Left cardiac atrium (tissue), 4 donors: ENCODE data around the gene SHISAL1. TPM values are rescaled to one million over a fixed set of nuclear protein-coding genes. Genes with fewer than 3 reads are reported as not detected.

Experiments used
- ATAC-seq, 2 donors: fragments of 200-7000 bp; cut with Tn5 transposase; one replicate each; pipeline ENCODE4 v1.9.1; 2020; ENCODE audit warnings: mild to moderate bottlenecking in 2 of 2, moderate library complexity in 2 of 2
- DNase-seq: peaks from one replicate; pipeline ENCODE4 v3.0.0-alpha.2; 2020
- intact Hi-C, 2 donors: fragments of 100-400 bp; cut with DNase I; formaldehyde crosslinking; loops; one replicate each; pipeline versions ENCODE4 v1.14.1 to v1.15.1; 2022 to 2023
- total RNA-seq, 2 donors: library from RNA; stranded (reverse); fragmentation: NEBNext Ultra II Directional; extraction: Animal tissue kit (Norgen Biotek cat#: 25700); gene quantifications; one replicate each; pipeline ENCODE4 v1.2.1, GENCODE V29; 2021
- donor health status: DM: no; HTN: yes; CAD: no.
- donor health status: DM: no; HTN: yes; CAD: no; lungs with severe emphysema.
- donor health status: DM: yes; HTN: yes; CAD: no.
- donor health status: Dilated cardiomyopathy.

Gene SHISAL1
- total RNA-seq, 2 donors from 2014 or later, result 1.4 to 4.2 TPM

GRCh38 chr22:44225091-44225689 lies 87.6 kb downstream of the SHISAL1 start:
- no peak for DNase-seq
- ATAC-seq, result no peak
- intact Hi-C loops, result no loop called here

- intact Hi-C loops, result no loop called here
- no peak for ATAC-seq
Observed at GRCh38 chr22:44224166-44224565, 88.6 kb downstream of the SHISAL1 start.

GRCh38 chr22:44221710-44222475 lies 90.9 kb downstream of the SHISAL1 start:
- DNase-seq, result no peak

More at GRCh38 chr22:44224166-44224565, 88.6 kb downstream of the SHISAL1 start:
- no peak for DNase-seq

GRCh38 chr22:44220727-44221680 lies 91.7 kb downstream of the SHISAL1 start:
- DNase-seq (no peak), ATAC-seq (no peak)
- intact Hi-C loops, result no loop called here

More at GRCh38 chr22:44221710-44222475, 90.9 kb downstream of the SHISAL1 start:
- no peak for ATAC-seq
- intact Hi-C loops, result no loop called here

- DNase-seq (no peak), ATAC-seq (no peak)
- intact Hi-C loops, result no loop called here
Observed at GRCh38 chr22:44219101-44219870, 93.5 kb downstream of the SHISAL1 start.

GRCh38 chr22:44218071-44218470 lies 94.7 kb downstream of the SHISAL1 start:
- ATAC-seq, result no peak
- intact Hi-C loops, result no loop called here
- no peak for DNase-seq

GRCh38 chr22:44217346-44217745 lies 95.4 kb downstream of the SHISAL1 start:
- DNase-seq (no peak), ATAC-seq (no peak)
- intact Hi-C loops, result no loop called here

- DNase-seq (no peak), ATAC-seq (no peak)
- intact Hi-C loops, result no loop called here
Observed at GRCh38 chr22:44215287-44215686, 97.5 kb downstream of the SHISAL1 start.

- intact Hi-C loops, result no loop called here
- no peak for ATAC-seq
Observed at GRCh38 chr22:44214764-44215163, 98.0 kb downstream of the SHISAL1 start.

GRCh38 chr22:44214187-44214586 lies 98.6 kb downstream of the SHISAL1 start:
- DNase-seq (no peak), ATAC-seq (no peak)
- intact Hi-C loops, result no loop called here

More at GRCh38 chr22:44214764-44215163, 98.0 kb downstream of the SHISAL1 start:
- no peak for DNase-seq

GRCh38 chr22:44213489-44214043 lies 99.2 kb downstream of the SHISAL1 start:
- ATAC-seq, result no peak
- no peak for DNase-seq
- intact Hi-C loops, result no loop called here

- ATAC-seq, result no peak
- no peak for DNase-seq
- intact Hi-C loops, result no loop called here
Observed at GRCh38 chr22:44212936-44213335, 99.8 kb downstream of the SHISAL1 start.

- DNase-seq (no peak), ATAC-seq (peak in 1 of 2 donors; percentile 76)
- intact Hi-C loops, result no loop called here
Observed at GRCh38 chr22:44211946-44212930, 100.5 kb downstream of the SHISAL1 start.

- ATAC-seq (peak in 1 of 2 donors; percentile 27), DNase-seq (no peak)
- intact Hi-C loops, result no loop called here
Observed at GRCh38 chr22:44211256-44211945, 101.3 kb downstream of the SHISAL1 start.

- no peak for ATAC-seq
- intact Hi-C loops, result no loop called here
- DNase-seq, result no peak
Observed at GRCh38 chr22:44210722-44211121, 102.0 kb downstream of the SHISAL1 start.

- DNase-seq, result no peak
- ATAC-seq, result no peak
- intact Hi-C loops, result no loop called here
Observed at GRCh38 chr22:44209343-44209742, 103.4 kb downstream of the SHISAL1 start.

- ATAC-seq, result no peak
- intact Hi-C loops, result no loop called here
- no peak for DNase-seq
Observed at GRCh38 chr22:44207981-44208317, 104.8 kb downstream of the SHISAL1 start.
